HG02588 (cell line): Measurements from ENCODE around the gene KIFC1.
A peak's percentile ranks its signal among the peaks of the same experiment; 100 is the strongest.

ENCODE experiments used
- ATAC-seq: cut with Tn5 transposase; IDR thresholded peaks from one replicate; pipeline ENCODE4 v1.9.1; 2021; ENCODE audit warnings: mild to moderate bottlenecking, moderate library complexity; ENCODE audit not compliant: unreplicated experiment

Gene KIFC1

GRCh38 chr6:33410050-33410710 is 18.6 kb downstream of the KIFC1 start:
- ATAC-seq: peak; percentile 75

- peak; percentile 31 for ATAC-seq
Observed at GRCh38 chr6:33410711-33411631, 19.3 kb downstream of the KIFC1 start, which contains the start of gene PHF1. Gene PHF1 (plus strand): TSS chr6:33411014. CDS start chr6:33412264, 1,250 bp downstream.

GRCh38 chr6:33411632-33412005 is 20.0 kb downstream of the KIFC1 start:
- no peak for ATAC-seq

- ATAC-seq: no peak
Observed at GRCh38 chr6:33412140-33413009, 20.8 kb downstream of the KIFC1 start.

- ATAC-seq: no peak
Observed at GRCh38 chr6:33413241-33414120, 21.9 kb downstream of the KIFC1 start.

GRCh38 chr6:33414592-33415271 is 23.1 kb downstream of the KIFC1 start:
- ATAC-seq: no peak

GRCh38 chr6:33415831-33416230 is 24.2 kb downstream of the KIFC1 start:
- ATAC-seq: no peak

GRCh38 chr6:33416386-33417127 is 24.9 kb downstream of the KIFC1 start:
- ATAC-seq: no peak

- ATAC-seq: no peak
Observed at GRCh38 chr6:33417128-33417902, 25.7 kb downstream of the KIFC1 start.

GRCh38 chr6:33417903-33418689 is 26.5 kb downstream of the KIFC1 start, which contains the start of gene CUTA:
Gene CUTA (minus strand): TSS chr6:33418107. CDS start chr6:33418000, 107 bp downstream.
- ATAC-seq: peak; percentile 81

GRCh38 chr6:33418690-33419291 is 27.2 kb downstream of the KIFC1 start:
- no peak for ATAC-seq

GRCh38 chr6:33419580-33420490 is 28.2 kb downstream of the KIFC1 start, which contains the start of gene SYNGAP1:
Gene SYNGAP1 (plus strand): TSS chr6:33420065. CDS start chr6:33420265, 200 bp downstream.
- ATAC-seq: no peak

- ATAC-seq: no peak
Observed at GRCh38 chr6:33420491-33421343, 29.1 kb downstream of the KIFC1 start.

- ATAC-seq: no peak
Observed at GRCh38 chr6:33421344-33421643, 29.7 kb downstream of the KIFC1 start.

- ATAC-seq: no peak
Observed at GRCh38 chr6:33423777-33424176, 32.2 kb downstream of the KIFC1 start.
